Uterus (tissue), 4 donors: ENCODE results near the gene NXN. TPM values are rescaled to one million over a fixed set of nuclear protein-coding genes. Genes with fewer than 3 reads are reported as not detected.

Source experiments
- DNase-seq, 2 donors: peaks; one replicate each; pipeline ENCODE4 v3.0.0-alpha.2; 2019 to 2020
- H3K27ac ChIP-seq, 2 donors: fragments of 200-600 bp; sonication (generic); 1 replicate in 1 of 2; 2 replicates in 1 of 2; pipeline ENCODE4 v1.5.1; 2016 to 2018
- H3K27me3 ChIP-seq, 2 donors: fragments of 200-600 bp; sonication (generic); one replicate each; pipeline ENCODE4 v1.5.1; 2018 to 2019; ENCODE audit warnings: control low read depth in 1 of 2
- H3K36me3 ChIP-seq, 2 donors: fragments of 200-600 bp; sonication (generic); one replicate each; pipeline ENCODE4 v1.5.1; 2019; ENCODE audit warnings: control low read depth in 1 of 2
- H3K4me1 ChIP-seq, 2 donors: fragments of 200-600 bp; sonication (generic); one replicate each; pipeline ENCODE4 v1.5.1; 2018 to 2019; ENCODE audit warnings: control low read depth in 1 of 2
- H3K4me3 ChIP-seq, 2 donors: fragments of 200-600 bp; sonication (generic); 1 replicate in 1 of 2; 2 replicates in 1 of 2; pipeline ENCODE4 v1.5.1; 2018 to 2019; ENCODE audit warnings: mild to moderate bottlenecking in 1 of 2
- H3K9me3 ChIP-seq, 2 donors: fragments of 200-600 bp; sonication (generic); one replicate each; pipeline ENCODE4 v1.5.1; 2019; ENCODE audit warnings: control low read depth in 1 of 2
- POLR2A ChIP-seq, 2 donors: fragments of 450-650 bp; IDR thresholded peaks; one replicate each; pipeline ENCODE4 v1.6.1; 2016; ENCODE audit warnings: antibody characterized with exemption in 2 of 2, mild to moderate bottlenecking in 1 of 2, moderate library complexity in 1 of 2
- intact Hi-C: fragments of 100-400 bp; cut with DNase I; formaldehyde crosslinking; loops from one replicate; pipeline ENCODE4 v1.15.1; 2023; ENCODE audit warnings: low total_unique reads
- total RNA-seq, 4 donors: library from RNA; depleted of rRNA in 3 of 4; stranded (reverse); fragments of >200 nt in 3 of 4; gene quantifications; one replicate each; pipeline versions ENCODE4 v1.1.0 to v1.2.4, GENCODE V29; 2014 to 2023
- TF ChIP-seq, protein P1 (sequence below), 4 experiments: fragments of 200-600 bp in 2 of 4; fragments of 450-650 bp in 2 of 4; sonication (generic) in 2 of 4; IDR thresholded peaks; one replicate each; pipeline ENCODE4 v1.5.1; 2016 to 2019; ENCODE audit warnings: antibody characterized with exemption in 4 of 4, mild to moderate bottlenecking in 2 of 4, moderate library complexity in 1 of 4
- donor health status: DM: yes; HTN: yes; CAD: no.

The NXN gene
- total RNA-seq, 4 donors from 2014 or later: 6.5 to 99.0 (median 49.9) TPM

DNA sequence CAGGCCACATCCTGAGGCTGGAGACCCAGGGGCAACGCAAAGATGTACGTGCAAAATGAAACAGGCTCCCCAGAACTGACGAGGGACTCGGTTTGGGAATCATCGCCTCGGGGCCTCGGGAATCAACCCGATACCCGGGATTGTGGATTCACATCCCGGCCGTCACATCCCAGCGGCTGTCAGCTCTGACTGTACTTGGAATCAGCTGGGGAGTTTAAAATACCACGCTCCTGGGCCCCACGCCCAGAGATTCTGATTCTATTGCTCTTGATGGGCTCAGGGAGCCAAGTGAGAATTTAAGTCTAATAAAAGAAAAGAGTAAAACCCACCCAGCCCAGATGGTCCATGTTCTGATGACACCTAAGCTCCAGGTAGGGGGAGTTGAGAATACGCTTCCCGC, 155.2 kb downstream of the NXN start:
- Histone ChIP-seq H3K27me3 (no peaks in the 10 kb centered on the region), H3K4me1 (no peaks in the 10 kb centered on the region), H3K36me3 (no peaks in the 10 kb centered on the region), H3K27ac (no peak overlapping the region), H3K9me3 (no peaks in the 10 kb centered on the region), H3K4me3 (no peak overlapping the region)
- peak in 1 of 2 donors; percentile 28 for DNase-seq
- TF ChIP-seq, protein P1, sequence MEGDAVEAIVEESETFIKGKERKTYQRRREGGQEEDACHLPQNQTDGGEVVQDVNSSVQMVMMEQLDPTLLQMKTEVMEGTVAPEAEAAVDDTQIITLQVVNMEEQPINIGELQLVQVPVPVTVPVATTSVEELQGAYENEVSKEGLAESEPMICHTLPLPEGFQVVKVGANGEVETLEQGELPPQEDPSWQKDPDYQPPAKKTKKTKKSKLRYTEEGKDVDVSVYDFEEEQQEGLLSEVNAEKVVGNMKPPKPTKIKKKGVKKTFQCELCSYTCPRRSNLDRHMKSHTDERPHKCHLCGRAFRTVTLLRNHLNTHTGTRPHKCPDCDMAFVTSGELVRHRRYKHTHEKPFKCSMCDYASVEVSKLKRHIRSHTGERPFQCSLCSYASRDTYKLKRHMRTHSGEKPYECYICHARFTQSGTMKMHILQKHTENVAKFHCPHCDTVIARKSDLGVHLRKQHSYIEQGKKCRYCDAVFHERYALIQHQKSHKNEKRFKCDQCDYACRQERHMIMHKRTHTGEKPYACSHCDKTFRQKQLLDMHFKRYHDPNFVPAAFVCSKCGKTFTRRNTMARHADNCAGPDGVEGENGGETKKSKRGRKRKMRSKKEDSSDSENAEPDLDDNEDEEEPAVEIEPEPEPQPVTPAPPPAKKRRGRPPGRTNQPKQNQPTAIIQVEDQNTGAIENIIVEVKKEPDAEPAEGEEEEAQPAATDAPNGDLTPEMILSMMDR (IDR thresholded peaks at IDR 0.05): no peak
- TF ChIP-seq POLR2A (IDR thresholded peaks at IDR 0.05): no peak
- intact Hi-C loops: no loop called here

- TF ChIP-seq, protein P1 (IDR thresholded peaks at IDR 0.05): no peak
- TF ChIP-seq POLR2A (IDR thresholded peaks at IDR 0.05): no peak
- no peak overlapping the region for H3K27ac ChIP-seq
- intact Hi-C loops: no loop called here
- no peak for DNase-seq
- no peaks in the 10 kb centered on the region for H3K36me3 ChIP-seq
- H3K27me3 ChIP-seq: no peaks in the 10 kb centered on the region
- H3K4me3 ChIP-seq: no peak overlapping the region
- no peaks in the 10 kb centered on the region for H3K9me3 ChIP-seq
- H3K4me1 ChIP-seq: no peaks in the 10 kb centered on the region
Measured at GRCh38 chr17:823501-823902, 156.1 kb downstream of the NXN start.

DNA sequence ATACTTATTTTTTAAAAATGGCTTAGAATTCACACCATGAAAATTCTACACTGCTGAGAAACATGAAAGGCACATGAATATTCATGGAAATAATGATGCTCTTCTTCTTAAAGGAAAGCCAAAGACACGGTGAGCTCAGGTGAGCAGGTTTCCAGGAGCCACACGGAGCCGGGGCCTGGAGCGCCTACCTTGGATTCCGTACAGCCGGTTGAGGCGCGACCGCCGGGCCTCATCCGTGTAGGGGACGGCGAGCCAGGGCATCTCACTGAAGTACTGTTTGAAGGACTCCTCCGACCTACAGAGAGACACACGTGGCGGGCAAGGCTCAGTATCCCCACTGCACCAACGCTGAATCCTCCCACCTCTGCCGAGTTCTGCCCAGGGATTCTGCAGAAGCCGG, 160.3 kb downstream of the NXN start:
- no peaks in the 10 kb centered on the region for H3K9me3 ChIP-seq
- no peak for DNase-seq
- no peaks in the 10 kb centered on the region for H3K27me3 ChIP-seq
- no peak for TF ChIP-seq POLR2A (IDR thresholded peaks at IDR 0.05)
- TF ChIP-seq, protein P1 (IDR thresholded peaks at IDR 0.05): no peak
- H3K27ac ChIP-seq: no peak overlapping the region
- H3K4me3 ChIP-seq: no peak overlapping the region
- no peaks in the 10 kb centered on the region for H3K36me3 ChIP-seq
- H3K4me1 ChIP-seq: no peaks in the 10 kb centered on the region
- intact Hi-C loops: no loop called here

GRCh38 chr17:814371-814770, 165.2 kb downstream of the NXN start:
- TF ChIP-seq, protein P1 (IDR thresholded peaks at IDR 0.05): no peak
- no peak for TF ChIP-seq POLR2A (IDR thresholded peaks at IDR 0.05)
- Histone ChIP-seq H3K9me3 (no peaks in the 10 kb centered on the region), H3K4me3 (no peak overlapping the region), H3K4me1 (no peaks in the 10 kb centered on the region), H3K36me3 (no peaks in the 10 kb centered on the region), H3K27me3 (no peaks in the 10 kb centered on the region), H3K27ac (no peak overlapping the region)
- intact Hi-C loops: no loop called here
- no peak for DNase-seq

DNA sequence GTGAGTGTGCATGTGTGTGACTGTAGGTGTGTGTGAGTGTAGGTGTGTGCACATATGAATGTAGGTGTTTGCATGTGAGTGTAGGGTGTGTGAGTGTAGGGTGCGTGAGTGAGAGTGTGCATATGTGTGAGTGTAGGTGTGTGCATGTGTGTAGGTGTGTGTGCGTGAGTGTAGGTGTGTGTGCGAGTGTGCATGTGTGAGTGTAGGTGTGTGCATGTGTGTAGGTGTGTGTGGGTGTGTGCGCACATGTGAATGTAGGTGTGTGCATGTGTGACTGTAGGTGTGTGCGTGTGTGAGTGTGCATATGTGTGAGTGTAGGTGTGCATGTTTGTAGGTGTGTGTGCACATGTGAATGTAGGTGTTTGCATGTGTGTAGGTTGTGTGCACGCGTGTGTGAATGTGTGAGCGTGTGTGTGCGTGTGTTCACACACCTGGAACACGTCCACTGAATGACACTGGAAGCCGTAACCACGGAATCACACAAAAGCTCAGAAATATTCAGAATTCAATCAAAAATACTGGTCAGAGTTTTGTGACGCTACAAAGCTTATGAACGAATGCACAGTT, 166.9 kb downstream of the NXN start:
- H3K4me3 ChIP-seq: no peak overlapping the region
- no peak overlapping the region for H3K27ac ChIP-seq
- H3K4me1 ChIP-seq: no peaks in the 10 kb centered on the region
- no peaks in the 10 kb centered on the region for H3K27me3 ChIP-seq
- intact Hi-C loops: no loop called here
- no peaks in the 10 kb centered on the region for H3K36me3 ChIP-seq
- no peak for DNase-seq
- TF ChIP-seq, protein P1 (IDR thresholded peaks at IDR 0.05): no peak
- TF ChIP-seq POLR2A (IDR thresholded peaks at IDR 0.05): no peak
- no peaks in the 10 kb centered on the region for H3K9me3 ChIP-seq
